Vagina (tissue), 2 donors: ENCODE results near the gene ZBTB21.

Experiments used
- POLR2AphosphoS5 ChIP-seq, 2 donors: sonication (generic); formaldehyde crosslinking; IDR thresholded peaks; one replicate each; pipeline ENCODE4 v1.9.0; 2017; ENCODE audit warnings: antibody characterized with exemption in 2 of 2, mild to moderate bottlenecking in 2 of 2, low read depth in 1 of 2; ENCODE audit not compliant: insufficient read depth in 1 of 2
- TF ChIP-seq, protein P1 (sequence below), 3 experiments: fragments of 450-650 bp in 2 of 3; fragments of 200-600 bp in 1 of 3; sonication (generic) in 1 of 3; IDR thresholded peaks; one replicate each; pipeline ENCODE4 v1.5.1; 2017 to 2019; ENCODE audit warnings: antibody characterized with exemption in 3 of 3, mild to moderate bottlenecking in 2 of 3, moderate library complexity in 2 of 3

DNA sequence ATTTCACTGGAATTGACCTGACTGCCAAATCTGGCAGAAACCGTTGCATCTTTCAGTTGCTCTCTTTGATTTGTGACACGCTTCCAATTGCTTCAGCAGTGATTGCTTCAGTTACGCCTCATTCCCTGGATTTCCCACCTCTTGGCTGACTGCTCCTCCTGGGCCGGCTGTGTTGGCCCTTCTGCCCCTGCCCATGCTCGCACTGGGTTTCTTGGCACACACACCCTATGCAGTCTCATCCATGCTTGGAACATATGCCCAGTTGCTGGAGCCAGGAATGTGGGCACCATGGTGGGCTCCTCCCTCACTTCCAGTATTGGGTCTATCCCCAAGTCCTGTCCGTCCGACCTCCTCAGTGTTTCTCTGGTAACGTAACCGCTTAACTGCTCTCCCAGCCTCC lies 2.2 kb upstream of the ZBTB21 start:
- TF ChIP-seq, protein P1, sequence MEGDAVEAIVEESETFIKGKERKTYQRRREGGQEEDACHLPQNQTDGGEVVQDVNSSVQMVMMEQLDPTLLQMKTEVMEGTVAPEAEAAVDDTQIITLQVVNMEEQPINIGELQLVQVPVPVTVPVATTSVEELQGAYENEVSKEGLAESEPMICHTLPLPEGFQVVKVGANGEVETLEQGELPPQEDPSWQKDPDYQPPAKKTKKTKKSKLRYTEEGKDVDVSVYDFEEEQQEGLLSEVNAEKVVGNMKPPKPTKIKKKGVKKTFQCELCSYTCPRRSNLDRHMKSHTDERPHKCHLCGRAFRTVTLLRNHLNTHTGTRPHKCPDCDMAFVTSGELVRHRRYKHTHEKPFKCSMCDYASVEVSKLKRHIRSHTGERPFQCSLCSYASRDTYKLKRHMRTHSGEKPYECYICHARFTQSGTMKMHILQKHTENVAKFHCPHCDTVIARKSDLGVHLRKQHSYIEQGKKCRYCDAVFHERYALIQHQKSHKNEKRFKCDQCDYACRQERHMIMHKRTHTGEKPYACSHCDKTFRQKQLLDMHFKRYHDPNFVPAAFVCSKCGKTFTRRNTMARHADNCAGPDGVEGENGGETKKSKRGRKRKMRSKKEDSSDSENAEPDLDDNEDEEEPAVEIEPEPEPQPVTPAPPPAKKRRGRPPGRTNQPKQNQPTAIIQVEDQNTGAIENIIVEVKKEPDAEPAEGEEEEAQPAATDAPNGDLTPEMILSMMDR (IDR thresholded peaks at IDR 0.05): no peak
- TF ChIP-seq POLR2AphosphoS5 (IDR thresholded peaks at IDR 0.05; ENCODE audit: insufficient read depth in 1 of 2, low read depth in 1 of 2): no peak
